H9 (cell line): Measurements from ENCODE around the gene ADGRL3. TPM values are rescaled to one million over a fixed set of nuclear protein-coding genes. Genes with fewer than 3 reads are reported as not detected.

Experiments
- DNase-seq: peaks from one replicate; pipeline ENCODE4 v3.0.0-alpha.2; 2017
- H2AFZ ChIP-seq: one replicate; pipeline ENCODE4 v1.6.1; 2013; ENCODE audit warnings: mild to moderate bottlenecking, low read length, control low read depth, moderate library complexity
- H2AK5ac ChIP-seq: 2 replicates; pipeline ENCODE4 v1.6.1; 2013; ENCODE audit warnings: low read length, control low read depth, mixed read lengths; ENCODE audit not compliant: insufficient read length
- H2BK120ac ChIP-seq: one replicate; pipeline ENCODE4 v1.6.1; 2013; ENCODE audit warnings: low read depth, mild to moderate bottlenecking, low read length, control low read depth, inconsistent platforms; ENCODE audit not compliant: poor library complexity, severe bottlenecking
- H2BK12ac ChIP-seq: 2 replicates; pipeline ENCODE4 v1.6.1; 2013; ENCODE audit warnings: low read length, control low read depth, mixed read lengths, low read depth; ENCODE audit not compliant: insufficient read length
- H2BK15ac ChIP-seq: 2 replicates; pipeline ENCODE4 v1.6.1; 2013; ENCODE audit warnings: low read depth, low read length, control low read depth
- H2BK20ac ChIP-seq: one replicate; pipeline ENCODE4 v1.6.1; 2013; ENCODE audit warnings: low read depth, mild to moderate bottlenecking, low read length, control low read depth, inconsistent platforms; ENCODE audit not compliant: poor library complexity, severe bottlenecking
- H2BK5ac ChIP-seq: 2 replicates; pipeline ENCODE4 v1.6.1; 2013; ENCODE audit warnings: low read length, control low read depth, mixed read lengths; ENCODE audit not compliant: insufficient read length
- H3K14ac ChIP-seq: 2 replicates; pipeline ENCODE4 v1.6.1; 2013; ENCODE audit warnings: low read length, control low read depth; ENCODE audit not compliant: insufficient read depth
- H3K18ac ChIP-seq: 2 replicates; pipeline ENCODE4 v1.6.1; 2013; ENCODE audit warnings: low read depth, mild to moderate bottlenecking, mixed read lengths, low read length, control low read depth; ENCODE audit not compliant: insufficient read length
- H3K23ac ChIP-seq: 2 replicates; pipeline ENCODE4 v1.6.1; 2013; ENCODE audit warnings: low read length, control low read depth, mixed read lengths, low read depth; ENCODE audit not compliant: insufficient read length
- H3K23me2 ChIP-seq: 2 replicates; pipeline ENCODE4 v1.6.1; 2013; ENCODE audit warnings: low read depth, mild to moderate bottlenecking, mixed read lengths, low read length, control low read depth; ENCODE audit not compliant: insufficient read length, poor library complexity, severe bottlenecking
- H3K27ac ChIP-seq: 2 replicates; pipeline ENCODE4 v1.5.1; 2013; ENCODE audit warnings: low read length, control low read depth, mixed read lengths, low read depth; ENCODE audit not compliant: insufficient read length
- H3K27me3 ChIP-seq: 2 replicates; pipeline ENCODE4 v1.6.1; 2013; ENCODE audit warnings: low read length, control low read depth, inconsistent platforms; ENCODE audit not compliant: insufficient read depth
- H3K4ac ChIP-seq: 2 replicates; pipeline ENCODE4 v1.6.1; 2013; ENCODE audit warnings: low read depth, mild to moderate bottlenecking, control low read depth, inconsistent platforms, low read length, moderate library complexity
- H3K4me1 ChIP-seq: 2 replicates; pipeline ENCODE4 v1.6.1; 2013; ENCODE audit warnings: low read length, control low read depth, inconsistent platforms; ENCODE audit not compliant: insufficient read depth
- H3K4me2 ChIP-seq: 2 replicates; pipeline ENCODE4 v1.6.1; 2013; ENCODE audit warnings: low read length, control low read depth, mixed read lengths; ENCODE audit not compliant: insufficient read length, insufficient read depth
- H3K56ac ChIP-seq: 2 replicates; pipeline ENCODE4 v1.6.1; 2013; ENCODE audit warnings: low read depth, mild to moderate bottlenecking, mixed read lengths, low read length, control low read depth; ENCODE audit not compliant: insufficient read length
- H3K79me1 ChIP-seq: 2 replicates; pipeline ENCODE4 v1.6.1; 2013; ENCODE audit warnings: low read depth, mild to moderate bottlenecking, moderate library complexity, low read length, control low read depth, inconsistent platforms; ENCODE audit not compliant: insufficient read depth, poor library complexity, severe bottlenecking
- H3K79me2 ChIP-seq: 2 replicates; pipeline ENCODE4 v1.6.1; 2013; ENCODE audit warnings: low read length, control low read depth, inconsistent platforms; ENCODE audit not compliant: insufficient read depth
- H3K9ac ChIP-seq: 2 replicates; pipeline ENCODE4 v1.6.1; 2013; ENCODE audit warnings: low read length, control low read depth, mixed read lengths; ENCODE audit not compliant: insufficient read length; ENCODE audit errors: extremely low read depth
- H3K9me3 ChIP-seq: one replicate; pipeline ENCODE4 v1.6.1; 2013; ENCODE audit warnings: low read depth, low read length, inconsistent platforms; ENCODE audit not compliant: control insufficient read depth
- H3T11ph ChIP-seq: one replicate; pipeline ENCODE4 v1.6.1; 2013; ENCODE audit warnings: mild to moderate bottlenecking, low read length, control low read depth, inconsistent platforms
- H4K20me1 ChIP-seq: one replicate; pipeline ENCODE4 v1.6.1; 2013; ENCODE audit not compliant: control insufficient read depth, insufficient read length, insufficient read depth
- H4K5ac ChIP-seq: 2 replicates; pipeline ENCODE4 v1.6.1; 2013; ENCODE audit warnings: low read depth, mild to moderate bottlenecking, mixed read lengths, low read length, control low read depth; ENCODE audit not compliant: insufficient read length
- H4K8ac ChIP-seq: replicated peaks from 2 replicates; pipeline ENCODE4 v1.6.1; 2013; ENCODE audit warnings: low read length, control low read depth, mixed read lengths, low read depth; ENCODE audit not compliant: insufficient read length
- H4K91ac ChIP-seq: 2 replicates; pipeline ENCODE4 v1.6.1; 2013; ENCODE audit warnings: low read depth, mild to moderate bottlenecking, moderate library complexity, mixed read lengths, low read length, control low read depth; ENCODE audit not compliant: insufficient read length
- H3K27ac Mint-ChIP-seq, 3 experiments: 2 replicates in 2 of 3; 3 replicates in 1 of 3; pipeline ENCODE4 v1.8.0; 2020 to 2021; ENCODE audit warnings: mixed read lengths in 3 of 3, mild to moderate bottlenecking in 1 of 3, moderate library complexity in 1 of 3
- H3K27me3 Mint-ChIP-seq: 2 replicates; pipeline ENCODE4 v1.8.0; 2021; ENCODE audit warnings: low read depth, mild to moderate bottlenecking, moderate library complexity, mixed read lengths
- H3K36me3 Mint-ChIP-seq, 3 experiments: 2 replicates in 2 of 3; 3 replicates in 1 of 3; pipeline ENCODE4 v1.8.0; 2020 to 2021; ENCODE audit warnings: low read depth in 3 of 3, mixed read lengths in 3 of 3; ENCODE audit not compliant: insufficient read depth in 1 of 3
- H3K4me1 Mint-ChIP-seq, 2 experiments: 2 replicates each; pipeline ENCODE4 v1.8.0; 2020; ENCODE audit warnings: mixed read lengths in 2 of 2
- H3K4me3 Mint-ChIP-seq, 2 experiments: 2 replicates in 1 of 2; 3 replicates in 1 of 2; pipeline ENCODE4 v1.8.0; 2020 to 2021; ENCODE audit warnings: mild to moderate bottlenecking in 2 of 2, mixed read lengths in 2 of 2, moderate library complexity in 1 of 2
- H3K9me3 Mint-ChIP-seq, 2 experiments: 2 replicates in 1 of 2; 3 replicates in 1 of 2; pipeline ENCODE4 v1.8.0; 2020; ENCODE audit warnings: mild to moderate bottlenecking in 2 of 2, mixed read lengths in 2 of 2, moderate library complexity in 1 of 2
- CTCF ChIP-seq: fragments of 200-600 bp; sonication (generic); conservative IDR thresholded peaks from 3 replicates; pipeline ENCODE4 v1.8.0; 2021; ENCODE audit warnings: antibody characterized with exemption, mild to moderate bottlenecking
- WGBS: extraction: QIAGEN DNeasy Blood & Tissue Kit; methylation state at CpG from one replicate; pipeline ENCODE4 v1.1.7; 2013; ENCODE audit warnings: missing lambda C conversion rate, low lambda C conversion rate, mixed read lengths; ENCODE audit not compliant: insufficient read length; ENCODE audit errors: extremely low coverage; 5-methylcytosine and 5-hydroxymethylcytosine counted together
- total RNA-seq: library from RNA; stranded (reverse); gene quantifications from 2 replicates; pipeline ENCODE4 v1.2.1, GENCODE V29; 2021

The ADGRL3 gene
- total RNA-seq, 1 experiment from 2014 or later: 5.9 TPM

DNA sequence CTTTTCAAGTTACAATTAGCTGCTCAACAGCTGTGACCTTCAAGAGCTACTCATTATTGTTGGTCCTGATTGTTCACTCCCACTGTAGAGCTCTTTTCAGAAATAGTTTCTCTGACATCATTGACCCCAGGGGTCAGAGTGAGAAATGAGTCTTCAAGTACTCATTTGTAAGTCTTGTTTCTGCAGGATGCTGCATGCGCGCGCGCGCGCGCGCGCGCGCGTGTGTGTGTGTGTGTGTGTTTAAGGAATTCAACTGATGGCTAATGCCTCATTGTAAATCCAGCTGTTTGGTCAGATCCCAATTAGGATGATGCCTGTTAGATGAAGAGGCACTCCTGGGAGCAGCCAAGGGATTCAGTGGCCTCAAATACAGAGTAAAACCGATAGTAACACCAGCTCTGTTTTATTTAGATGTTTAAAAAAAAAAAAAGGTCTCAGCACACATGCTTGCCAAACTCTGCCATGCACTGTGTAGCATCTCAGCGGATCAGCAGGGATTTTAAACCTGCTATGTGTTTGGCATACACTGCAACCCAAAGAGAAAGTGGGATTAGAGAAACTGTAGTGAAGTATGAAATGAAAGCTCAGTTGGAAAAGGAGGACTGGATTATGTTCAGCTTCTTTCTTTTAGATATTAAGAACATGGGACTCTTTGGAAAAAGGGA lies 332.3 kb downstream of the ADGRL3 start:
- Histone ChIP-seq H3K14ac (no peak overlapping the region), H3T11ph (no peak overlapping the region), H4K20me1 (no peaks in the 10 kb centered on the region), H2BK120ac (no peak overlapping the region), H3K27me3 (no peaks in the 10 kb centered on the region), H3K56ac (no peak overlapping the region), H2BK20ac (no peak overlapping the region), H3K4ac (no peak overlapping the region), H3K18ac (no peak overlapping the region), H3K9me3 (no peaks in the 10 kb centered on the region), H4K8ac (no peak overlapping the region), H3K9ac (no peak overlapping the region), H3K27ac (no peak overlapping the region), H2BK15ac (no peak overlapping the region), H2BK5ac (no peak overlapping the region), H3K79me1 (no peaks in the 10 kb centered on the region), H3K79me2 (no peaks in the 10 kb centered on the region), H2BK12ac (no peak overlapping the region), H3K23ac (no peak overlapping the region), H3K4me2 (no peak overlapping the region), H4K91ac (no peak overlapping the region), H3K23me2 (no peaks in the 10 kb centered on the region), H3K4me1 (no peaks in the 10 kb centered on the region), H2AK5ac (no peak overlapping the region), H4K5ac (no peak overlapping the region), H2AFZ (no peak overlapping the region)
- peaks cover 7 to 18% of the 10 kb centered on the region in 2 experiments; a peak in 4 of 5 replicates for H3K9me3 Mint-ChIP-seq
- peaks cover 0 to 15% (median 13%) of the 10 kb centered on the region in 3 experiments; a peak in 4 of 7 replicates for H3K36me3 Mint-ChIP-seq
- no peaks in the 10 kb centered on the region for H3K27me3 Mint-ChIP-seq
- H3K4me3 Mint-ChIP-seq: no peak overlapping the region
- H3K27ac Mint-ChIP-seq: no peak overlapping the region; a peak in 1 of 7 replicates
- H3K4me1 Mint-ChIP-seq: peaks cover 5 to 19% of the 10 kb centered on the region in 2 experiments; a peak in 2 of 4 replicates
- no peak for DNase-seq
- WGBS: no CpG with 5 or more reads among the region's 14 CpGs
- TF ChIP-seq CTCF: no peak
